ENCODE data around the gene TRAPPC13.

The TRAPPC13 gene

DNA sequence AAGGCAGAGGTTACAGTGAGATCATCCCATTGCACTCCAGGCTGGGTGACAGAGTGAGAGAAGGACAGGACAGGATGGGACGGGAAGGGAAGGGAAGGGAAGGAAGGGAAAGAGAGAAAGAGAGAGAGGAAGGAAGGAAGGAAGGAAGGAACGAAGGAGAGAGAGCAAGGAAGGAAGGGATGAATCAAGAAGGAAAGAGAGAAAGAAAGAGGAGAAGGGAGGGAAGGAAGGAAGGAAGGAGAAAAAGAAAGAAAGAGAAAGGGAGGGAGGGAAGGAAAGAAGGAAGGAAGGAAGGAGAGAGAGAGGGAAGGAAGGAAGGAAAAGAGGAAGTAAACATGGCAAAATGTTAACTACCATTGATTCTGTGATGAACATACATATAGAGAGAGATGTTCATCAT, 68.3 kb downstream of the TRAPPC13 start:
- no peak for FAIRE-seq

- no peak for FAIRE-seq
Measured at GRCh38 chr5:65695162-65695755, 70.4 kb downstream of the TRAPPC13 start.

GRCh38 chr5:65695896-65696295, 71.1 kb downstream of the TRAPPC13 start:
- no peak for FAIRE-seq

- no peak for FAIRE-seq
Measured at GRCh38 chr5:65696892-65697291, 72.1 kb downstream of the TRAPPC13 start.

- FAIRE-seq: no peak
Measured at GRCh38 chr5:65699338-65699737, 74.5 kb downstream of the TRAPPC13 start.

DNA sequence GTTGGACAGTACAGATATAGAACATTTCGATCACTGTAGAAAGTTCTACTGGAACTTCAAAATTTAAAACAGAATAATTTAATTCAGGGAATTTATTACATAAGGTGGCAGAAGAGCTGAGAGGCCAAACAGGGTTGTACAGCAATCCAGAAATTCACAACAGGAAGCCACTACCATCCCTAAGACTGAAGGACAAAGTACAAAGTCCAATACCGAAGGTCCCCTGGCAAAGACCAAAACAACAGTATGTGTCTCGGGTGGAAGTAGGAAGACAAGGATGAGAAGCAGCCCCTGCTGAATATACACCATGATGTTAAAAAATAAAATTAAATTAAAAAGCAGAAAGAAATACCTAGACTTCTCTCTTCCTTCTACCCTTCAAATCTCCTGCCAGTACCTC, 77.2 kb downstream of the TRAPPC13 start:
- FAIRE-seq: no peak

GRCh38 chr5:65704621-65705239, 79.9 kb downstream of the TRAPPC13 start:
- no peak for FAIRE-seq

GRCh38 chr5:65707663-65708062, 82.8 kb downstream of the TRAPPC13 start:
- FAIRE-seq: no peak

DNA sequence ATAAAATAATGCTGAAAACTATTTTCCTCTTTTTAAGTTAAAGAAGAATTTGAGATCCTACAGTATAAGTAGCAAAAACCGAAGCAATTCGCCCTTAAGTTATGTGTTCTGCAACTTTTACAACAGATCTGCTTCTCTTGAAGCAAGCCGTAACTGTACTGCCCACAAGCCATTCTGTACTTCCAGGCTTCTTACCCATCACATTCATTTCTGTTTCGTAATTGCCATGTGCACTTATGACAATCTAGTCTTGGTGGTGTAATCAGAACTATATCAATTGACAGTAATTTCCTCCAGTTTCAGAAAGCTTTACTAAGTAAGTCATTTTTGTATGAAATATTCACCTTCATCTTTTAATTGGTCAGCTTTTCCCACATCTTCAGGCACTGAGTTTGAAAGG, 83.3 kb downstream of the TRAPPC13 start:
- FAIRE-seq: no peak
